PC-3 (cell line): Measurements from ENCODE around the gene RHOBTB3. TPM values are rescaled to one million over a fixed set of nuclear protein-coding genes. Genes with fewer than 3 reads are reported as not detected.

ENCODE experiments used
- ATAC-seq: fragments of 200-7000 bp; cut with Tn5 transposase; 2 replicates; pipeline ENCODE4 v1.9.1; 2020; ENCODE audit warnings: mild to moderate bottlenecking, moderate library complexity
- BruUV-seq: library from RNA; stranded (reverse); fragments of 400-500 nt; replicated peaks from 2 replicates; lab custom pipeline; 2021; lab: Mats Ljungman, UMichigan
- CTCF ChIA-PET: fragments of 300-600 bp; sonication (Branson Sonifier 250); formaldehyde crosslinking; loops from one replicate; lab custom pipeline; 2022; ENCODE audit warnings: antibody characterized with exemption; lab: Charles Lee
- POLR2A ChIA-PET: fragments of 300-600 bp; sonication (Branson Sonifier 250); formaldehyde crosslinking; loops from one replicate; lab custom pipeline; 2022; ENCODE audit warnings: antibody characterized with exemption; ENCODE audit not compliant: unreplicated experiment; lab: Charles Lee
- DNase-seq: peaks from one replicate; pipeline ENCODE4 v3.0.0-alpha.2; 2015
- H2AFZ ChIP-seq: fragments of 300-600 bp; sonication (generic); 2 replicates; pipeline ENCODE4 v1.6.0; 2016; ENCODE audit warnings: antibody characterized with exemption, low read length
- H3F3A ChIP-seq: fragments of 300-600 bp; sonication (generic); one replicate; pipeline ENCODE4 v1.6.0; 2017; ENCODE audit warnings: antibody characterized with exemption, low read length, control low read depth, mild to moderate bottlenecking; ENCODE audit not compliant: unreplicated experiment
- H3K27ac ChIP-seq: fragments of 300-600 bp; sonication (generic); 2 replicates; pipeline ENCODE4 v1.5.1; 2016; ENCODE audit warnings: mild to moderate bottlenecking, low read length
- H3K27me3 ChIP-seq: fragments of 300-600 bp; sonication (generic); 2 replicates; pipeline ENCODE4 v1.6.1; 2016; ENCODE audit warnings: low read length, mixed read lengths
- H3K36me3 ChIP-seq: fragments of 300-600 bp; sonication (generic); 2 replicates; pipeline ENCODE4 v1.6.1; 2016; ENCODE audit warnings: low read depth, mixed run types, low read length, mixed read lengths
- H3K4me1 ChIP-seq: fragments of 300-600 bp; sonication (generic); 2 replicates; pipeline ENCODE4 v1.5.1; 2016; ENCODE audit warnings: low read length; ENCODE audit not compliant: insufficient read depth
- H3K4me2 ChIP-seq: fragments of 300-600 bp; sonication (generic); 2 replicates; pipeline ENCODE4 v1.6.0; 2016; ENCODE audit warnings: low read length
- H3K4me3 ChIP-seq: fragments of 300-600 bp; sonication (generic); 2 replicates; pipeline ENCODE4 v1.5.1; 2016; ENCODE audit warnings: mild to moderate bottlenecking, low read length, mixed read lengths
- H3K79me2 ChIP-seq: fragments of 300-600 bp; sonication (generic); 2 replicates; pipeline ENCODE4 v1.6.1; 2017; ENCODE audit warnings: low read length, mixed read lengths
- H3K9ac ChIP-seq: fragments of 300-600 bp; sonication (generic); 2 replicates; pipeline ENCODE4 v1.6.0; 2016; ENCODE audit warnings: mild to moderate bottlenecking, low read length
- H3K9me2 ChIP-seq: fragments of 300-600 bp; sonication (generic); replicated peaks from 2 replicates; pipeline ENCODE4 v1.6.1; 2016; ENCODE audit warnings: mixed run types, low read length, mixed read lengths
- H3K9me3 ChIP-seq: fragments of 300-600 bp; sonication (generic); 2 replicates; pipeline ENCODE4 v1.6.1; 2016; ENCODE audit warnings: low read length, mixed read lengths
- H4K20me1 ChIP-seq: fragments of 300-600 bp; sonication (generic); 2 replicates; pipeline ENCODE4 v1.6.1; 2016; ENCODE audit warnings: low read length, mixed read lengths
- EZH2 ChIP-seq: fragments of 300-600 bp; sonication (generic); IDR thresholded peaks from one replicate; pipeline ENCODE4 v1.6.1; 2017; ENCODE audit warnings: antibody characterized with exemption, mild to moderate bottlenecking, low read length; ENCODE audit not compliant: unreplicated experiment
- EZH2phosphoT487 ChIP-seq: fragments of 300-600 bp; sonication (generic); IDR thresholded peaks from 2 replicates; pipeline ENCODE4 v1.6.1; 2018; ENCODE audit warnings: mild to moderate bottlenecking, antibody characterized with exemption, low read length, borderline replicate concordance
- intact Hi-C: fragments of 100-400 bp; cut with micrococcal nuclease; formaldehyde crosslinking; loops from 2 replicates; pipeline ENCODE4 v1.9.0; 2023
- total RNA-seq: library from RNA; depleted of rRNA; stranded (reverse); fragments of >200 nt; gene quantifications from 2 replicates; pipeline ENCODE4 v1.2.3, GENCODE V29; 2014
- TF ChIP-seq, protein P1 (sequence below): fragments of 300-600 bp; sonication (generic); conservative IDR thresholded peaks from 2 replicates; pipeline ENCODE4 v1.5.1; 2017; ENCODE audit warnings: antibody characterized with exemption, low read depth, mild to moderate bottlenecking, low read length

The RHOBTB3 gene
- total RNA-seq, 1 experiment from 2014 or later, result 16.3 TPM

DNA sequence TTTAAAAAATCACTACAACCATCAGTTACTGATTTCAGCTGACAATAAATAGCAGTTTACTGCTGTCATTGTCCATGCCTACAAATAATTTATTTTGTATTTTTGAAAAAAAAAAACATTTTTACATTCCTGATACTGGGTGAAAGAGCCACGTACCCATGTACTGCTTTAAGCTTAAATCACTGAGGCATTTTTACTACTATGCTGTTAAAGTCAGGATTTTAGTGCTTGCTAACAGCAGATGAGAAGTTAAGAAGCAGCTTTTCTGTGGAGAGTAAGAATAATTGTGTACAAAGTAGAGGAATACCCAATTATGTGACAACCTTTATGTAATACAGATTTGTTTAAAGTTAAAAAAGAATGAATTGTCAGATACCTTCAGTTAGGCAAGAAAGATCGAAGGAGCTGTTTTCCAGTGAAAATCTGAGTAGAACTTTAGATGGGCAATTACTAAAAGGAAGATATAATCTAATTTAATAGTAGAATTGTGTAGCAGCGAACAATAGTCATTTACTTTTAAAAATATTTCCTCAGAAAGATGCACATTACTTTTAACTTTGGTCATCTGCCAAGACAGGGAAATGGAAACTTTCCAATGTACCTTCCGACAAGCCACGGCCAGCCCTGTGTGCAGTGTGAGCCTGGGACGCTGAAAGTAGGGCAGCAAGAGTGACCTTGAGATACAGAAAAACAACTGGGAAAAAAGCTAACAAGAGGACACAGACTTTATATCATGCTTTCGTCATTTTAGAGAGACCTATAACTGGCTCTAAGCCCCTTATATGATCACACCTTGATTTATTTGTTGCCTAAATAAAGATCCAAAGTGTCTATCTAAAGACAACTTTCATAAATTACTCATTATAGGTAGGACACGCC lies 39.9 kb downstream of the RHOBTB3 start:
- no peaks in the 10 kb centered on the region for H3F3A ChIP-seq
- H2AFZ ChIP-seq, result no peak overlapping the region
- DNase-seq, result no peak
- H4K20me1 ChIP-seq, result no peaks in the 10 kb centered on the region
- BruUV-seq, result no TSS peak
- H3K79me2 ChIP-seq, result no peaks in the 10 kb centered on the region
- intact Hi-C loops, result no loop called here
- POLR2A ChIA-PET, result no interaction called here
- H3K4me3 ChIP-seq, result no peak overlapping the region
- no peak overlapping the region for H3K27ac ChIP-seq
- peaks cover 11% of the 10 kb centered on the region for H3K4me1 ChIP-seq
- no peak overlapping the region for H3K4me2 ChIP-seq
- TF ChIP-seq EZH2 (no peak), EZH2phosphoT487 (no peak)
- TF ChIP-seq, protein P1, sequence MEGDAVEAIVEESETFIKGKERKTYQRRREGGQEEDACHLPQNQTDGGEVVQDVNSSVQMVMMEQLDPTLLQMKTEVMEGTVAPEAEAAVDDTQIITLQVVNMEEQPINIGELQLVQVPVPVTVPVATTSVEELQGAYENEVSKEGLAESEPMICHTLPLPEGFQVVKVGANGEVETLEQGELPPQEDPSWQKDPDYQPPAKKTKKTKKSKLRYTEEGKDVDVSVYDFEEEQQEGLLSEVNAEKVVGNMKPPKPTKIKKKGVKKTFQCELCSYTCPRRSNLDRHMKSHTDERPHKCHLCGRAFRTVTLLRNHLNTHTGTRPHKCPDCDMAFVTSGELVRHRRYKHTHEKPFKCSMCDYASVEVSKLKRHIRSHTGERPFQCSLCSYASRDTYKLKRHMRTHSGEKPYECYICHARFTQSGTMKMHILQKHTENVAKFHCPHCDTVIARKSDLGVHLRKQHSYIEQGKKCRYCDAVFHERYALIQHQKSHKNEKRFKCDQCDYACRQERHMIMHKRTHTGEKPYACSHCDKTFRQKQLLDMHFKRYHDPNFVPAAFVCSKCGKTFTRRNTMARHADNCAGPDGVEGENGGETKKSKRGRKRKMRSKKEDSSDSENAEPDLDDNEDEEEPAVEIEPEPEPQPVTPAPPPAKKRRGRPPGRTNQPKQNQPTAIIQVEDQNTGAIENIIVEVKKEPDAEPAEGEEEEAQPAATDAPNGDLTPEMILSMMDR, result no peak
- H3K9ac ChIP-seq, result no peak overlapping the region
- no peaks in the 10 kb centered on the region for H3K9me2 ChIP-seq
- no peaks in the 10 kb centered on the region for H3K9me3 ChIP-seq
- CTCF ChIA-PET, result no interaction called here
- H3K27me3 ChIP-seq, result no peaks in the 10 kb centered on the region
- H3K36me3 ChIP-seq, result no peaks in the 10 kb centered on the region
- no peak for ATAC-seq

DNA sequence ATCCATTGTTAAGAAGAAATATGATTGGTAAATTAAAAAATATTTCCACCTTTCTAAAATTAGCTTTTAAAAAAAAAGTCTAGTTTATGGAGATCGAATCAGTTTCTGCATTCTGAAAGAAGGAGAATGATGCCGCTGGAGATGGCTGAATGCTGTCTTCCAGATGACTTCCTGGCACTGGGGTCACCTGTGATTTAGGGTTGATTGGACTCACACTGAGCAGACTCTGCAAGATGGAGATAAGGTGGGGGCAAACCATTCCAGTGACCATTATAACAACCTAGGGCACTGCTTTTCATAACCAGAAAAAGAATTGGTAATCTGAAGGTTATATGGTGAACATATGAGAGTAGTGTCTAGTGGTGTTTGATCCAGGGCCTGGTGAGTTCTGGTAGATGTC lies 40.8 kb downstream of the RHOBTB3 start:
- H3F3A ChIP-seq, result no peaks in the 10 kb centered on the region
- H3K9me2 ChIP-seq, result no peaks in the 10 kb centered on the region
- no peak for ATAC-seq
- intact Hi-C loops, result no loop called here
- POLR2A ChIA-PET, result no interaction called here
- H3K9ac ChIP-seq, result no peak overlapping the region
- no peak overlapping the region for H3K4me3 ChIP-seq
- CTCF ChIA-PET, result no interaction called here
- H3K4me2 ChIP-seq, result no peak overlapping the region
- H4K20me1 ChIP-seq, result no peaks in the 10 kb centered on the region
- DNase-seq, result no peak
- H3K9me3 ChIP-seq, result no peaks in the 10 kb centered on the region
- TF ChIP-seq EZH2phosphoT487 (no peak), EZH2 (no peak)
- TF ChIP-seq, protein P1, result no peak
- H3K27me3 ChIP-seq, result no peaks in the 10 kb centered on the region
- H2AFZ ChIP-seq, result no peak overlapping the region
- H3K27ac ChIP-seq, result no peak overlapping the region
- H3K36me3 ChIP-seq, result no peaks in the 10 kb centered on the region
- no peaks in the 10 kb centered on the region for H3K79me2 ChIP-seq
- peaks cover 11% of the 10 kb centered on the region for H3K4me1 ChIP-seq
- no TSS peak for BruUV-seq

DNA sequence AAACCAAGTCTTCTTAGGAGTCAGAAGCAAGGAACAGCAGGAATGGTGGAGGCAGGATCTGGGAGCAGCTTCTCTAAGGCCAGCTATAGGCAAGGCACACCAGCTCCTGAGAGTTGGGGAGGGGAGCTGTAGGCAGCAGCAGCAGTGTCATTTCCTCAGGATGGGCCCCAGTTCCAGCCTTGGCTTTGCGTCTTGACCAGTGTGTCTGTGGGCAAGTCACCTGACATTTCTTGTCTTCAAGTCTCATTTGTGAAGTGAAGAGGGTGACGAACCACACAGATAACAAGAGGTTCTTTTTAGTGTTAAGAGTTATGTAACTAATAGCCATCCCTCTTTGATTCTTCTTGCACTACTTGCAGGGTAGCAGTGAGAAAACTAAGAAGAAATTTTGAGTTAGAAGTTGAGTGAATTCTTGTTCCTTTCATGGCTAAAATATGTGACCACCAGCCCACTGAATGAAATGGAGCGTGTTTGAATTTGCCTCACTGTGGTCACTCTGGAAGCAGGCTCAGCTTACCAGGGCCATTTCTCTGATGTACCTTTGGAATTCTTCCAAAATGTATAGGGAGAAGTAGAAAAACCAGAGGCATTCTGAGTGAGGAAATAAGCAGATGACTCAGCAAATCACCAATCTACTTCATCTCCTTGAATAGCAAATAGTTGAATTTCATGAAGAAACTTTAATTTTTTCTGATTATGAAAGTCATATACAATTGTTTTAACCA lies 42.4 kb downstream of the RHOBTB3 start:
- ATAC-seq (no peak), DNase-seq (peak; percentile 68)
- H3K4me3 ChIP-seq, result no peak overlapping the region
- no peaks in the 10 kb centered on the region for H3K27me3 ChIP-seq
- no peak overlapping the region for H2AFZ ChIP-seq
- no peaks in the 10 kb centered on the region for H3K36me3 ChIP-seq
- no peaks in the 10 kb centered on the region for H4K20me1 ChIP-seq
- BruUV-seq, result no TSS peak
- H3F3A ChIP-seq, result no peaks in the 10 kb centered on the region
- ChIA-PET CTCF (no interaction called here), POLR2A (no interaction called here)
- H3K4me1 ChIP-seq, result peaks cover 11% of the 10 kb centered on the region
- H3K4me2 ChIP-seq, result peak overlapping the region; percentile 15; the same call in 1 of the 2 replicates
- intact Hi-C loops, result loop anchor here (2.0 kb wide), 1 partner anchor 109 kb away; no protein-coding TSS in a partner anchor
- TF ChIP-seq EZH2phosphoT487, result no peak
- TF ChIP-seq, protein P1, result no peak
- TF ChIP-seq EZH2, result no peak
- H3K9ac ChIP-seq, result no peak overlapping the region
- H3K27ac ChIP-seq, result no peak overlapping the region
- H3K9me3 ChIP-seq, result no peaks in the 10 kb centered on the region
- H3K79me2 ChIP-seq, result no peaks in the 10 kb centered on the region
- no peaks in the 10 kb centered on the region for H3K9me2 ChIP-seq
